EH (cell line): ENCODE measurements around the gene GPER1.
"Not testable (repeated sequence)": the region's sequence is repeated elsewhere in the genome, so short reads cannot be mapped to it uniquely, and the experiment has no call there.

Experiments used
- DNase-seq: peaks from one replicate; pipeline ENCODE4 v3.0.0-alpha.2; 2015; ENCODE audit warnings: low read depth

The GPER1 gene

GRCh38 chr7:1087952-1088920 lies at the start of gene GPER1:
TSS of gene GPER1 (plus strand) at chr7:1088113. CDS start at chr7:1091729, 3,616 bp downstream.
- DNase-seq: peak; percentile 67

DNA sequence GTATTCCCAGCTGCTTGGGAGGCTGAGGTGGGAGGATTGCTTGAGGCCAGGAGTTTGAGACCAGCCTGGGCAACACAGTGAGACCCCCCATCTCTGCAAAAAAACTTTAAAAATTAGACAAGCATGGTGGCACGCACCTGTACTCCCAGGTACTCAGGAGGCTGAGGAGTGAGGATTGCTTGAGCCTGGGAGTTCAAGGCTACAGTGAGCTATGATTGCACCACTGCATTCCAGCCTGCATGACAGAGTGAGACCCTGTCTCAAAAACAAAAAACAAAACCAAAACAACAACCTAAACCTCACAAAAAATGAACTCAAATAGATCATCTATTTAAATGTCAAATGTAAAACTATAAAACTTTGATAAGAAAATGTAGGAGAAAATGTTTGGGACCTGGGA lies 47.7 kb upstream of the GPER1 start:
- DNase-seq: not testable (repeated sequence)

DNA sequence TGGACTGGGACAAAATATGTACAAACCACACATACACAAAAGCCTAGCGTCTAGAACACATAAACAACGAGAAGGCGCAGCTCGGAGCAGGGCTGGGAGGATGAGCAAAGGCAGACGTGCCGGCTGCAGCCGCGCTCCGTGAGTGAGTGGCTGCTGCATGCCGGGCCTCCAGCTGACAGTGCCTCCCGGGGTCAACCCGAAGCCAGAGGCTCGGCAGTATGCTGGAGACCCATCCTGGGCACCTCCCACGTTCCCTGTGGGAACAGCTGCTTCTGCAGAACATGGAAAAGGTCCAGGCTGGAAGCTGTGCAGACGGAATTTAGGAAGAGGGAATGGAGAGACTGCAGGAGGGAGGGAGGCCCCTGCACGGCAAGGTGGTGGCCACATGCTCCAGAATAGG lies 47.1 kb upstream of the GPER1 start:
- DNase-seq: peak; percentile 86

GRCh38 chr7:1041551-1042491 lies 46.1 kb upstream of the GPER1 start:
- no peak for DNase-seq

DNA sequence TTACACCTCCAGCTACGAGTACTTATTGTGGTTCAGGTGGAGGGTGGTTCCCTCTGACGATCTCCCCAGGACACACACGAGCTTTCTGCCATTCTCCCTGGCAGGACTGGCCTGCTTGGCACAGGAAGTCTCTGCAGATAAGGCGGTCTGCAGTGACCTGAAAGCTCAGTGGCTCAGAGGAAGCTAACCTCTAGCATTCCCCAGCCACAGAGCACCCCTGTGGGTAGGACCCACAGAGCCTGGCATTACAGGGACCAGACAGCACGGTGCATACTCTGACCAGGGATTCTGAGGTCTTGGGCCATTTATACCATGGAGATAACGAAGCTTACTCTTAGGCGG lies 45.5 kb upstream of the GPER1 start:
- no peak for DNase-seq

DNA sequence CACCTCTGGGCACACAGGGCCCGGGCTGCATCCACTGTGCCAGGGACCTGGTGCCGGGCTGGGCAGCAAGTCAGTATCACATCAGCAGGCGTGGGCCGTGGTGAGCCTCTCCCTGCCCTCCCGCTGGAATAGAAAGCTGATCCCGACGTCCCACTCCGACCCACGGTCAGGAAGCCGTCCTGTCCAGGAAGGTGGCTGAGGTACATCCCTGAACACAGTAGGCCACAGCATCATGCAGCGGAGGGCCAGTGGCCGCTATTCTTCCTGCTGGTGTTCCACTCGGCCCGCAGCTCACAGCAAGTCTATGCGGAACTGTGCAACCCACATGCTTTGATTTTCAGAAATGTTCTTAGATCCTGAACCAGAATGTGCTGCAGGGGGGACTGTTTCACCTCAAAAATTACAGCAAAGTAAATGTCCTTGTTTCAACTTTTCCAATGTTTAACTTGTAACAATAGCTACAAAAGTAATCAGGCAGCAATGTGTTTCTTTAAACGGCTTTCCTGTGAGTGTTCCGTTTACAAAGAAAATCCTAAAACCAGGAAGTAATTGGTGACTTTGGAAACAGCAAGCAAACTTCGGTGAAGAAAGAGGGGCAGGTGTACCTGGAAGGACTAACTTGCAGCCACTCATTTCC lies 44.2 kb upstream of the GPER1 start:
- DNase-seq: no peak

DNA sequence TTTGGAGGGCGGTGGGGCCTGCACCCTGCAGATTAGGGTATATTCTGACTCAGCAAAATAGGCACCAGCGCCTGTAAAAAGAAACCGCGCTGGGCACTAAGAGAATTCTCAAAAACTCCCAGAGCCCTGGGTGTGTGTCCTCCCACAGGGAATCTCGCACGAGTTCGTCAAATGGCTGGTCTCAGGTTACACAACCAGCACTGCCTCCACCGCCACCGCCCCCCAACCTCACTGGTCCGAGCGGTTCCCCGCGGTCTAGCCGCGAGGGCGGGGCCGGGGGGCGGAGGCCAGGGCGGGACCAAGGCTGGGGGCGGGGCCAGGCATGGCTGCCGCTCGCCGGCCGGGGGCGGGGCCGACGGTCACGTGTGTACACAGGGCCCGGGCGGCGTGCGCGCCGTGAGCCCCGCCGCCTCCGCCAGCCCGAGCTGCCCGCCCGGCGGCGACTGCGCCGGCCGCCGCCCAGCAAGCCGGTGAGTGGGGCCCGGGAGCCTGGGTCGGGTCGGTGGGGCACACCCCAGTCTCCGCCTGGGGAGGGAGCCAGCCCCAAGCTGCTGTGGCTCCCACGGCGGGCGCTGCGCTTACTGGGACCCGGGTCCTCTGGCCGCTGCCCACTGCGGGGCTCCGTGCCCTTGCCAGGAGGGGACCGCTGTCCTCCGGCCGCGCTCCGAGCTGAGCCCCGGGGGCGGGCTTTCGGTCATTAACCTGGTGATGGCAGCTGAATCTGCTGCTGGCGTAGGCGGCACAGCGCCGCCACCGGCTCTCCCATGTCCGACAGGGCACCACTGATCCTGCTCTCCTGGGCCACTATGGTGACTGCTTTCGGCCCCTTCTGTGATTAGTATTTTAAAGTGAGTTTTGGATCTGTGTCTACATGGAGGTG lies 43.5 kb upstream of the GPER1 start, which contains the start of gene GPR146:
Gene GPR146 (plus strand): TSS at position 358 of the 880 bp plus-strand sequence. CDS start 12,970 bp downstream, outside the sequence.
- peak; percentile 98 for DNase-seq

DNA sequence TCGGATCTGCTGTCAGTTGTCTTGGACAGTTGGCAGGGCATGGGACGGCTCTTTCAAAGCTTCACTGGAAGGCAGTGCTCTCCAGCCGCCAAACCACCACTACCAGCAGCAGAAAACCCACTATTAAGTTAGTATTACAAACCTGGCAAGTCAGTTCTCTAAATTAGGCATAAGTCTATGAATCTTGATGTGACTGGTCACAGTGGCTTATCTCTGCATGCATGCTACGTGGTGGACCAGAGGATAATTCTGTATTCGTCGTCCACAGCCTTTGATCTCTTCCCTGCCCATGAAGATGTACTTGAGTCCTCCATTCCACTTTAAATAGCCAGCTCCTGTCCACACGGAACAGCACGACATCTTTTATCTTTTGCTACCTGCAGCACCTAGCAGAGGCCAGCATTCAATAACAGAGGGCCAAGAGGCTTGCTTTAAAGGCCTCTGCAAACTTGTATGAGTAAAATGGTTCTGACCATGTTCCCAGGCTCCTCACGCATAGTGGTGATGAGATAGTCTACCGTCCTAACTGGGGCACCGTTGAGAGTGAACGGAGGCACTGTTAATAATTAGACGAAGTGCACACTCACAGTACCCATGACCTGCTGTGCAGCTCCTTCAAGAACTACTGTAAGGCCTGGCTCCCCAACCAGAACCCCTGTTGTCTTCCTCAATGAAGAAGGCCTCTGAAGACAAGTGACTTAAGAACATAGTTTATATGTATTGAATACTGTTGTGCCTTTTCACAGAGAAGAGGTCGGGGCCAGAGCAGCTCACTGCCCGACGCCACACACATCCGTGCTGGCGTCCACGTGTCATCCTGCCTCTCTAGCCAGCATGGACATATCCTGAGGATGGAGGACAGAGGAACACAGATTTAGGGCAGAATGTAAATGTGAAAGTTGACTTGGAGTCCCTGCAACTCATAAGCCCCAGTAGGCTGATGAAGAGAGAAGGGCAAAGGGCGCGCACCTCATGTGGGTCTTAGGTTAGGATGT lies 42.5 kb upstream of the GPER1 start:
- no peak for DNase-seq

DNA sequence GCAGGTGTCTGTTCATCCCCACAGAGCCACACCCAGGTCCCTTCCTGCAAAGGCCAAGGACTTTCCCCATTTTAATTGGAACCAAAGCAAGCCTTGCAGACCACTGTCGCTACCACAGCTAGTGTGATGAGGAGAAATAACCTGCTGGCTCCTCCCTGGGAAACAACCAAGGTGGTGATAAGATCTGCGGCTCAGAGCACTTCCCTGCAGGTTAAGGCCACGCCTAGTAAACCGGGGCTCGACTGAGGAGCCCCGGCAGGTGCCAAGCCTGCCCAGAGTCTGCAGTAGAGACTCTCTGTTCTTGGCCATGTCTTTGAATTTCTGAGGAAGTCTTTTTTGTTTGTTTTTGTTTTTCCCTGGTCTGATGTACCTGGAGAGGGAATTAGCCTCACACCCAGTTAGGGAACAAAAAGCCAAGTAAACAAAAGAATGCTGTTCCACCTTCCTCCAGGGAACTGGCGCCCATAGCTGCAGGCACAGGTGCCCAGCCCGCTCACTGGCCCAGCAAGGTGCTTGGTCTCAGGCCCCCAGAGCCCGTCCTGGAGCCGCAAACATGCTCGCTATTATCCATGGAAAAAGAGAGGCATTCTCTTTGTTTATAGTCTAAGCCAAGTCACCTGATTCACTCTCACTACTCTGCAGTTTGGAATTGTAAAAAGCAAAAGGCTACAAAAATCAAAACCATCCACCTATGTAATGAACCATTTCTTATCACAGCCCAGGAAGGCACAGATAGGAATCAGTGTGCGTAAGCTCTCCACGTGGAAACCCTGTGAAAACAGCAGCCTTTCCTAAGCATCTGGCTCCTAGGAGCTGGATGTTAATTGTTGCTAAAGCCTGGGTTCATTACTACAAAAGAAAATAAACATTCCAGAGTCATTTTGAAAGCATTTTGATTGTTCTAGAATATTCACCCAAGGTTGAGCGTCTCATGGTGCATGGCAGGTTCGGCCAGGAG lies 40.9 kb upstream of the GPER1 start:
- DNase-seq: no peak

- DNase-seq: no peak
Observed at GRCh38 chr7:1049006-1049741, 38.7 kb upstream of the GPER1 start.

DNA sequence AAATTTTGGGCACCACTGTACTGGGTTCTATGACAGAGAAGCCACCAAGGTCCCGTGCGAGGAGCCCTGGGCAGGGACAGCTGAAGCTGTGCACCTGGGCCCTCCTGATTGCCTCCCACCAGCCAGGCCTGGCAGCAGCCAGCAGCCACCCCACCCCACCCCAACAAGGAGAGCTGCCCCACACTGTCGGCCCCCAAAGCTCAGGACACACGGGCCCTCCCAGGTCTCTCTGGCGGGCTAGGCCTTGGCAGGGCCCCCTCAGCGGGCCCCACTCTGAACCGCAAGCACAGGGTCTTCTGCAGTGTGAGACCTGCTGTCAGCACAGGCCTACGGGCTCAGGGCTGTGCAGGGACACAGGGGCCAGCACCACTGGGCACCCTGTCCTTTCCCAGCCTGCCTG lies 38.1 kb upstream of the GPER1 start:
- no peak for DNase-seq

DNA sequence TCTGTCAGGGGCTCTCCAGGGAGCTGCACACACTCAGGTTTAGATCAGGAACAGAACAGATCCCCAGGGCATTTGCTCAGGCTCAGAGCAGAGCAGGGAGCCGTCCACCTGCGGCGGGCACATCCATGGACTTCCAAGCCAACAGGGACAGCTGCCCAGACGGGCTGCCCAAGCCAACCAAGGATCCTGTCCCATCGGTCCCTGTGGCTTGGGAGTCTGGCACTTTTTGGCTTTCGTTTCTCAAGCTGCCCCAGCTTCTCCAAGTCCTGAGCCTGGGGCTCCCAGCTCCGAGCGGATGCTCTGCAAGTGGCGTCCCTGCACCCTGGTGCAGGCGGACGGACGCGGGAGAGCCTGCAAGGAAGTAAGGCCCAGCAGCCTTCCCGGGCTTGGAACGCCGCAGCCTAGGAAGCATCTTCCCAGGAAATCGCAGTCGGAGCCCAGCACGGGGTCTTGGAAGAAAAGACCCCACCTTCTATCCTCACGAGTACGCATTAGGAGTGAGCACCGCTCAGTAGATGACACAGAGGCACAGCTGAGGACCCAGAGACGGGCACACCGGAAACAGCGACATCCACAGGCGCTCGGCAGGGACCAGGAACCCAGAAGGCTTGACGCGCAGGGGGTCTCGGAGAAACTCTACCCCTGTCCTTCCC lies 37.5 kb upstream of the GPER1 start:
- no peak for DNase-seq

- DNase-seq: no peak
Observed at GRCh38 chr7:1050956-1051690, 36.8 kb upstream of the GPER1 start.

DNA sequence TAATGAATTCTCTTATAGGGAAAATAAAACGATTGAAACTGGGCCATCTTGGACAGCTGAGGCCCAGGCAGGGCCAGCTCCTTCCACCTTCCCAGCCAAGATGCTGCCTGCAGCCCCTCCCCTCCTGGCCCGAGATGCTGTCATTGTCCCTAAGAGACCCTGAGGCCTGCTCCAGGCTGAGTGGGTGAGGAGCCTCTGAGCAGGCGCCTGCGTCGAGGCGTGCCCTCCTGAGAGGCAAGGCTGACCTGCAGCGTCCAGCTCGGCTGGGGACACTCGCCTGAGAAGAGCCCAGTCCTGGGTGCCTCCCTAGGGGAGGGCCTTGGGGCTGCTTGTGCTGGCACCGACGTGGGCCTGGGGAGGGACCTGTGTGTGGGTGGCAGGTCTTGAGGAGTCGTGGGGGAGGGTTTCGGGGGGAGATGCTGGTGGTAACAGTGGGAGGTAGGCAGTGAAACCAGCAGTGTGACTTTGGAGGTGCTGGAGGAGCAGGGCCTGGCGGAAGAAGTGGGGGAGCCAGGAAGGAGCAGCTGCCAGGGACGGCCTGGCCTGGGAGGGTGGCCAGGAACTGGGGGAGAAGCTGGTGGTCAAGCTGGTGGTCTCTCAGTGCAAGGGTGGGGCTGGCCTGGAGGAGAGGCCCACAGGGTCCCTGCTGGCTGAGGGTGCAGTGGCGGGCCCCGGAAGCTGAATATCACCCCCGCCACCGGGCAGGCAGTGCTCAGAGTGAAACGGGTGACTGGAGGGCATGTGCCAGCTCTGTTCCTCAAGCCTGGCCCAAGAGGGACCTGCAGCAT lies 35.7 kb upstream of the GPER1 start:
- DNase-seq: no peak

- DNase-seq: no peak
Observed at GRCh38 chr7:1053002-1053411, 34.9 kb upstream of the GPER1 start.

DNA sequence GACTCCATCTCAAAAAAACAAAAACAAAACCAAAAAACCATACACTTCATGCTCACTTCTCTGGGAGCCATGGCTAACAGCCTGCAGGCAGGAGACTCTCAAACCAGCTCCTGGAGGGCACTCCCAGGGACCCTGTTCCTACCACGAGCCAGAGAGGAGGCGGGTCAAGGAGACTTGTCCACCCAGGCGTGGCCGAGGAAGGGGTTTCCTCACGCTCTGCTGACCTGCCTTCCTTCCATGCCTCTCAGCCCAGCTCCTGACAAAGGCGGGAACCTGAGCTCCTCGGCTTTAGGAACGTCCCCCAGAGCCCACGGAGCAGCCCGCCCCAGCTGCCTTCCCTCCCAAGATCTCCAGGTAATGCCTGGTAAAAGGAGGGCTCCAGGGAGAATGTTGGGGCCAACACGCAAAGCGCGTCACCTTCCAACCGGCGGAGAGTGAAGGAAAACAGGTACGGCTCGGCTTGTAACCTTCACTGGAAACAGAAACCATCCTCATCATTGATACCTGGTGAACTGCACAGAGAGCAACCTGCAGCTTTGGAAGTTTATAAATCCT lies 34.0 kb upstream of the GPER1 start:
- DNase-seq: no peak
